Cerebellar nuclear complex (tissue), 1 donor: ENCODE measurements around the gene DLX4.

Source experiments
- DNase-seq, 2 experiments: peaks; one replicate each; lab custom pipeline; 2025; lab: John Stamatoyannopoulos, UW

DLX4 gene

GRCh38 chr17:49968405-49969133, 421 bp upstream of the DLX4 start:
- no peak for DNase-seq

GRCh38 chr17:49969795-49970389, 902 bp downstream of the DLX4 start:
- no peak for DNase-seq

GRCh38 chr17:49970498-49970897, 1.5 kb downstream of the DLX4 start:
- DNase-seq, result no peak

- DNase-seq, result no peak
Observed at GRCh38 chr17:49971199-49971847, 2.3 kb downstream of the DLX4 start.

- no peak for DNase-seq
Observed at GRCh38 chr17:49971848-49972485, 3.0 kb downstream of the DLX4 start.

- no peak for DNase-seq
Observed at GRCh38 chr17:49972486-49973270, 3.7 kb downstream of the DLX4 start.

GRCh38 chr17:49973271-49973615, 4.3 kb downstream of the DLX4 start:
- no peak for DNase-seq

- DNase-seq, result no peak
Observed at GRCh38 chr17:49975531-49975930, 6.5 kb downstream of the DLX4 start.

GRCh38 chr17:49976163-49976827, 7.3 kb downstream of the DLX4 start:
- DNase-seq, result no peak

GRCh38 chr17:49976828-49977202, 7.8 kb downstream of the DLX4 start:
- DNase-seq, result no peak

GRCh38 chr17:49977463-49978389, 8.7 kb downstream of the DLX4 start:
- no peak for DNase-seq

- no peak for DNase-seq
Observed at GRCh38 chr17:49978501-49978900, 9.5 kb downstream of the DLX4 start.

GRCh38 chr17:49979748-49980479, 10.9 kb downstream of the DLX4 start:
- DNase-seq, result no peak

- no peak for DNase-seq
Observed at GRCh38 chr17:49980703-49981197, 11.8 kb downstream of the DLX4 start.

- DNase-seq, result no peak
Observed at GRCh38 chr17:49984283-49984682, 15.3 kb downstream of the DLX4 start.

GRCh38 chr17:49984776-49985175, 15.8 kb downstream of the DLX4 start:
- no peak for DNase-seq

- DNase-seq, result no peak
Observed at GRCh38 chr17:49985310-49985990, 16.5 kb downstream of the DLX4 start.

GRCh38 chr17:49986396-49987289, 17.7 kb downstream of the DLX4 start:
- DNase-seq, result no peak
